ENCODE results near the gene AMH.
"Not testable (repeated sequence)": the region's sequence is repeated elsewhere in the genome, so short reads cannot be mapped to it uniquely, and the experiment has no call there.

The AMH gene

DNA sequence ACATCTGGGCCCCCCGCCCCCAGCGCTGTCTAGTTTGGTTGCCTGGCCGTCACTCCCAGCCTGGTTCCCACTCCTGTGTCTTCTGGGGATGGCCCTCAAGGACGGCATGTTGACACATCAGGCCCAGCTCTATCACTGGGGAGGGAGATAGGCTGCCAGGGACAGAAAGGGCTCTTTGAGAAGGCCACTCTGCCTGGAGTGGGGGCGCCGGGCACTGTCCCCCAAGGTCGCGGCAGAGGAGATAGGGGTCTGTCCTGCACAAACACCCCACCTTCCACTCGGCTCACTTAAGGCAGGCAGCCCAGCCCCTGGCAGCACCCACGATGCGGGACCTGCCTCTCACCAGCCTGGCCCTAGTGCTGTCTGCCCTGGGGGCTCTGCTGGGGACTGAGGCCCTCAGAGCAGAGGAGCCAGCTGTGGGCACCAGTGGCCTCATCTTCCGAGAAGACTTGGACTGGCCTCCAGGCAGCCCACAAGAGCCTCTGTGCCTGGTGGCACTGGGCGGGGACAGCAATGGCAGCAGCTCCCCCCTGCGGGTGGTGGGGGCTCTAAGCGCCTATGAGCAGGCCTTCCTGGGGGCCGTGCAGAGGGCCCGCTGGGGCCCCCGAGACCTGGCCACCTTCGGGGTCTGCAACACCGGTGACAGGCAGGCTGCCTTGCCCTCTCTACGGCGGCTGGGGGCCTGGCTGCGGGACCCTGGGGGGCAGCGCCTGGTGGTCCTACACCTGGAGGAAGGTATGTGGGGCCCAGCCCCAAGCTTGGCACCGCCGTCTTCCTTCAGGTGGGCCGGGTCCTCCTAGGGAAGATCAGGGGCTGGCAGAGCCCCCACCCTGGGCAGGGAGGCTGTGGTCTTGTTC, at the start of gene AMH:
Gene AMH (plus strand): TSS at position 314 of the 857 bp plus-strand sequence. CDS start 10 bp downstream, at position 324.
- DNase-seq = no peak

GRCh38 chr19:2199861-2200623, 49.1 kb upstream of the AMH start:
- DNase-seq = no peak

DNA sequence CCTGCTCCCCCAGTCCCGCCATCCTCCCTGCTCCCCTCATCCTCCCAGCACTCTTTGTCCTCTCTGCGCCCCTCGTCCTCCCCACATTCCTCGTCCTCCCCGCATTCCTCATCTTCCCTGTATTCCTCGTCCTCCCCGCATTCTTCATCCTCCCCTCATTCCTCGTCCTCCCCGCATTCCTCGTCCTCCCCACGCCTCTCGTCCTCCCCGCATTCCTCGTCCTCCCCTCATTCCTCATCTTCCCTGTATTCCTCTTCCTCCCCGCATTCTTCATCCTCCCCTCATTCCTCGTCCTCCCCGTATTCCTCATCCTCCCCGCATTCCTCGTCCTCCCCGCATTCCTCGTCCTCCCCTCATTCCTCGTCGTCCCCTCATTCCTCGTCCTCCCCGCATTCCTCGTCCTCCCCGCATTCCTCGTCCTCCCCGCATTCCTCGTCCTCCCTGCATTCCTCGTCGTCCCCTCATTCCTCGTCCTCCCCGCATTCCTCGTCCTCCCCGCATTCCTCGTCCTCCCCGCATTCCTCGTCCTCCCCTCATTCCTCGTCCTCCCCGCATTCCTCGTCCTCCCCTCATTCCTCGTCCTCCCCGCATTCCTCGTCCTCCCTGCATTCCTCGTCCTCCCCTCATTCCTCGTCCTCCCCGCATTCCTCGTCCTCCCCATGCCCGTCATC, 48.4 kb upstream of the AMH start:
- not testable (repeated sequence) for DNase-seq

- no peak for DNase-seq
These were observed 47.5 kb upstream of the AMH start for GRCh38 chr19:2201473-2202148.

- no peak for DNase-seq
These were observed 46.8 kb upstream of the AMH start for GRCh38 chr19:2202366-2202765.

GRCh38 chr19:2207008-2207407, 42.1 kb upstream of the AMH start:
- no peak for DNase-seq

GRCh38 chr19:2207991-2208860, 40.9 kb upstream of the AMH start:
- no peak for DNase-seq

- DNase-seq = no peak
These were observed 40.1 kb upstream of the AMH start for GRCh38 chr19:2208975-2209374.

DNA sequence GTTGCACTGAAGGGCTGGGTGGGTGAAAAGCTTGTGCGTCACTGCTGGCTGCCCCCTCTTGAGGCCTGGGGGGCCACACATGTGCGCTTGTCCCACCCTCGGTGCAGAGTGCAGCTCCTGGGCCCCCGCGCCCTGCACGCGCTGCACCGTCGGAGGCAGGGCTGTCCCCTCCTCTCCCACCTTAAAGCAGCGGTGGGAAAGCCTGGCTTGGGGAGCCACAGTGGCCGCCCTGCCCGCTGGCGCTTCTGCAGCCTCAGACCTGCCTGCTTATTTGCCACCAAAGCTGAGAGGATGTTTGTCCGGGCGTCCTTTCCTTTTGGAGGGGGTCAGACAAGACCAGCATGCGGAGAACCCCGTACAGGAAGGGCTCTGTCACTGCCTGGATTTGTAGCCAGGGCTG, 39.7 kb upstream of the AMH start:
- no peak for DNase-seq

- no peak for DNase-seq
These were observed 38.9 kb upstream of the AMH start for GRCh38 chr19:2210206-2210605.

DNA sequence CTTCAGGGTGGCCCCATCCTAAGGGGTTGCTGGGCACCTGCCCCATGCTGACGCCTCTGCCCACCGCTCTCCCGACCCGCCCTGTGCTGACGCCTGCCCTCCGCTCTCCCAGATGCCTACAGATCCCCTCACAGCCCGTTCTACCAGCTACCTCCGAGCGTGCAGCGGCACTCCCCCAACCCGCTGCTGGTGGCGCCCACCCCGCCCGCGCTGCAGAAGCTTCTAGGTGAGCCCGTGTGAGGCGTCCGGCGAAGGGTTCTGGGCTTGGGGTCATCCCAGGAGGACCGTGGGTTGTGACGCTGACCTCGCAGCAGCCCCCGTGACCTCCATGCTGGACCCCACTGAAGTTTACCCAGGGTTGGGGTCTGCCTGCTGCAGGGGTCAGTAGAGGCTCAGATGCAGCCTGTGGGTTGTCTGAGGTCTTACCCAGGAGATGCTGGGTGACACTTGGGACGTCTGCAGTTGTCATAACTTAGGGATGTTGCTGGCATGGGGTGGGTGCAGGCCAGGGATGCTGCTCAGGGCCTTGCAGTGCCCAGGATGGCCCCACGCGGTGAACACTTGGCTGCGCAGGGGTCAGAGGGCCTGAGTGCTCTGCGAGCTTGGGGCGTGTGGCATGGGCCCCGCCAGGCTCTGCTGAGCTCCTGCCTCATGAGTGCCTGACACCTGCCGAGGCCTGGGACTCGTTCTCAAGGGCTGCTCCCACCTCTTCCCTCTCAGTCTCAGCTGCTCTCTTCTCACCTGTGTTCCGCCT, 38.0 kb upstream of the AMH start:
- DNase-seq = no peak

DNA sequence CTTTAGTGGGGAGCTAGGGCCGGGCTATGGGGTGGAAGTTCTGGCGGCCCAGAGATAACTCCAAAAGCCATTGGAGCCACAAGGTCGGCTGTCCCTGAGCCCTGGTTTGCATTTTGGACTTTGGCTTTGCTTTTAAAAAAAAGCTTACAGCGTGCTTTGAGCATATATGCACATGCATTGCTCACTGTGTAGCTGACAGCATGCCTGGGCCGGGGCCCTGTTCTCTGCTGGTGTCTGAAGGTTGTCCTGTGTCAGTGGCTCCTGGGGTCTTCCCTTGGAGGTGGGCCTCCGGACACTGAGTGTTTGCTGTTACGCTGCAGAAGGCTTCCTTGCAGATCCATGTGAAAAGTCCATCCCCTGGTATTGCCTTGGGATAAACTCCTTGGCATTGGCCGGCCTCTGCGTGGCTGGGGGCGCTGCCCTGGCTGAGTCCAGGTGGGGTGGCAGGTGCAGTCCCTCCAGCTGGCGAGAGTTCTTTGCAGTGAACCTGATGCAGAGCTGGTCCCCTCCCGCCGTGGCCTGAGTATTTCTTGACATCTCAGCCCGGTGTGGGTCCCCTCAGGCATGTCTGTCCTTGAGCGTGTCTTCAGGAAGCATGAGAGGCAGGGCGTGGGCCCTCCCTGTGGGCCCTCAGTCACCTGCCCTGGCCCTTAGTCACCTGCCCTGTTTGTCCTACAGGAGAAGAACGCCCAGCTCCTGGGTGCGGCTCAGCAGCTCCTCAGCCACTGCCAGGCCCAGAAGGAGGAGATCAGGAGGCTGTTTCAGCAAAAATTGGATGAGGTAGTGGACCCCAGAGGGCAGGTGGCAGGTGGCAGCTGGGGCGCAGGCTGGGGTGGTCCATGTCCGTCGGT, 36.0 kb upstream of the AMH start:
- DNase-seq = no peak

- DNase-seq = no peak
These were observed 35.3 kb upstream of the AMH start for GRCh38 chr19:2213799-2214198.

DNA sequence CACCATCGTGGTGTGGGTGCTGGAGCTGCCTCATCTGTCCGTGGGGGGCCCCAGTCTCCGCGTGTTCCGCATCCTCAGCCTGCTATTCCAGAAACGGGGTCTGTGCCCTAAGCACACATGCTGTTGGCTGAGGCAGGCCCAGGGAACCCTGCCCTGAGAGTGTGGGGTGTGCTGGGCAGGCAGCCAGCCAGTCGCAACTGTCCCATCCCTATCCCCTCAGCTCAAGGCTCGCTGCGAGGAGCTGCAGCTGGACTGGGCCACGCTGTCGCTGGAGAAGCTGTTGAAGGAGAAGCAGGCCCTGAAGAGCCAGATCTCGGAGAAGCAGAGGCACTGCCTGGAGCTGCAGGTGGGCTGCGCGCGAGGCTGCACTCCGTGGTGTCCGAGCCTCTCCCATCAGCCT, 34.9 kb upstream of the AMH start:
- no peak for DNase-seq

DNA sequence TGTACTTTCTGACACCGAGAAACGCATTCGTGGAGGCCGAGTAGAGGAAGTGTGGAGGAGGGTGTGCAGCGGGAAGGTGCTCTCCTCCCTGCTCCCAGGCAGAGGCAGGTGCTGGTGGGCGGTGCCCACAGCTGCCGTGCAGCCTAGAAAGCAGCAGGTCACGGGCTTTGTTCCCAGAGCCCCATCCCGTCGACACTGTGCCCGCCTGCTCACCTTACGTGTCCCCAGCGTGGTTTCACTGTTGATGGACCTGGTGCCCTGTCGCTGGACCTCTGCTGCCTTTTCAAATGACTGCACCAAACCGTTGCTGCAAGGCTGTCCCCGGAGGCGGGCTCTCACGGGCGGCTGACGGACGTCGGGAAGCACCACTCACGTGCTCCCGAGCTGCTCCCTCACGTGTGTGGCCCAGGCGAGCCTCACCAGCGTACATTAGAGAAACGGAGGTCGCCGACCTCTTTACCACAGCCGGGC, 33.8 kb upstream of the AMH start:
- peak in 1 of 2 experiments; percentile 43 for DNase-seq

DNA sequence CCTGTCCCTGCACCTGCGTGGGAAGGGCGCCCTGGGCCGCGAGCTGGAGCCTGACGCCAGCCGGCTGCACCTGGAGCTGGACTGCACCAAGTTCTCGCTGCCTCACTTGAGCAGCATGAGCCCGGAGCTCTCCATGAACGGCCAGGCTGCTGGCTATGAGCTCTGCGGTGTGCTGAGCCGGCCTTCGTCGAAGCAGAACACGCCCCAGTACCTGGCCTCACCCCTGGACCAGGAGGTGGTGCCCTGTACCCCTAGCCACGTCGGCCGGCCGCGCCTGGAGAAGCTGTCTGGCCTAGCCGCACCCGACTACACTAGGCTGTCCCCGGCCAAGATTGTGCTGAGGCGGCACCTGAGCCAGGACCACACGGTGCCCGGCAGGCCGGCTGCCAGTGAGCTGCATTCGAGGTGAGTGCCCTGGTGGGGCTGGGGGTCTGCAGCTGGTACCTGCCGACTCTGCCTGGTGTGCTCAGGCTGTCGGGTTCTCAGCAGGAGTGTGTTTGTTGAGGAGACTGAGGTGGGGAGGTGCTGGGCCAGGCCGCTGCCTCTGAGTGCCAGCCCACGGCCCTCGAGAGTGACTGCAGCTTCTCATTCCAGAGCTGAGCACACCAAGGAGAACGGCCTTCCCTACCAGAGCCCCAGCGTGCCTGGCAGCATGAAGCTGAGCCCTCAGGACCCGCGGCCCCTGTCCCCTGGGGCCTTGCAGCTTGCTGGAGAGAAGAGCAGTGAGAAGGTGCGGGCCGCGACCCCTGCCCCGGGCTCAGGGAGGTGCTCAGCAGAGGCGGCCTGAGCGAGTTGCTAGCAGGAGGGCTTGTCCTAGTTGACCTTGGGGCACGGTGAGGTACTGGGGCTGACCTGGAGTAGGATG, 32.5 kb upstream of the AMH start:
- no peak for DNase-seq

DNA sequence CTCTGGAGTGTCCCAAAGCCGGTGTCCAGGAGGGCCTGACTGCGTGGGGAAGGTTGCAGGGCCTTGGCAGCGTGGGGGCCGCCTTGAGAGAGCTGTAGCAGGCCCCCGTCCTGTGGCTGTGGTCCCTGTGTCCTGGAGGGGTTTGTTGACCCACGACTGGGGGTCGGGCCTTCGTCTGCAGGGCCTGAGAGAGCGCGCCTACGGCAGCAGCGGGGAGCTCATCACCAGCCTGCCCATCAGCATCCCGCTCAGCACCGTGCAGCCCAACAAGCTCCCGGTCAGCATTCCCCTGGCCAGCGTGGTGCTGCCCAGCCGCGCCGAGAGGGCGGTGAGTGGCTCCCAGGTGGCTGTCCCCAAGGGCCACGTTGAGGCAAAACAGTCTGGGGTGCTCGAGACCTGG, 31.5 kb upstream of the AMH start:
- DNase-seq = no peak

DNA sequence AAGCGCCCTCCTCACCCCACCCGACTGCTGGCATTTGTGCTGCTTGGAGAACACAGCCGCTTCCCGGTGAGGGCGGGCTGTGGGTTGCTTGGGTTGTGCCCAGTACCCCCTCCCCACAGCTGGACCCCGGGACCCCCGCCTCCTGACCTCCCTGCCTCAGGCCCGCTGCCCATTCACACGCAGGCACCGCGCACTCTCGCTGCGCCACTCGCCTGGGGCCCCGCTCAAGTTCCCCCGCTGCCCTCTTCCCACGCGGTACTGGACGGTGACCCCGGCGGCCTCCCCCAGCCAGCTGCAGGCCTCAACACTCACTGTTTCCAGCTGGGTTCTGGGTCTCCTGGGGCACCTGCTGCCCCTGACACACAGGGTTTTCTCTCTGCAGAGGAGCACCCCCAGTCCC, 29.4 kb upstream of the AMH start:
- no peak for DNase-seq

DNA sequence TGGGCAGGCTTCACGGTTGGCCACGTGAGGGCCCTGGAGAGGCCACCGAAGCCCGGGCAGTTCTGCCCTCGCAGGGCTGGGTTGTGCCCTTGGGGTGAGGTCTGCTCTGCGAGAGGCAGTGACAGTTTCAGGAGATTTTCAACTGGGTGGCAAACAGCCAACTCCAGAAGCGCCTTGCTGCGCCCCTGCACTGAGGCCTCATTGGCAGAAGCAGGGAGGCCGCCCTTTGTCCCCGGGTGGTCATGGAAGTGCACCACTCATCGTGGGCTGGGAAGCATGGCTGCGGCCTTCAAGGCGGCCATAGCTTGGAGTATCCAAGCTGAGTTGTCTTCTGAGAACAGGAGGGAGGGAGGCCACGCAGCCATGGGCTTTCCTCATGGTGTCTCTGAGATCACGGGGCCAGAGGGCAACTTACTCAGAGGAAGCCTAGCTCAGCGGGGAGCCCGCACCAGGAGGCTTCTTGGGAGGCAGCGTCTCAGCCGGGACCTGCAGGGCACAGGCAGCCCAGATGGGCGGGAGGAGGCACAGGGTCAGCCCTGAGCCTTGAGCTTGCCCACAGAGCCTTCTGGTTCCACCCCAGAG, 27.8 kb upstream of the AMH start:
- DNase-seq = no peak
